ENCODE measurements around the gene APOD. TPM values are rescaled to one million over a fixed set of nuclear protein-coding genes. Genes with fewer than 3 reads are reported as not detected.

Gene APOD
- 7.3 and 7.9 TPM in 2 replicates for total RNA-seq

GRCh38 chr3:195583831-195584542 is at the start of gene APOD:
Gene APOD, minus strand, starts transcription at chr3:195583940. Its CDS starts 4,479 bp downstream, at chr3:195579461.

GRCh38 chr3:195542698-195543499 is 40.8 kb downstream of the APOD start, which contains the start of gene PPP1R2:
Gene PPP1R2, minus strand, starts transcription at chr3:195543325. Its CDS starts 300 bp downstream, at chr3:195543025.

Other genes with a start within 250 kb of the APOD start
- gene ACAP2, start 140.9 kb downstream of the APOD start, total RNA-seq, result 24.8 and 42.4 TPM in 2 replicates
- gene PPP1R2, start 40.6 kb downstream of the APOD start, total RNA-seq, result 35.1 and 35.7 TPM in 2 replicates
- 0.24 and 0.52 TPM in 2 replicates for gene MUC20, start 137.0 kb upstream of the APOD start, total RNA-seq
- gene MUC4, start 228.0 kb upstream of the APOD start, total RNA-seq, result 0.39 TPM in 1 of 2 replicates, not detected in the other